Kidney epithelial cell (primary cell): ENCODE data around the gene ANGPTL1. TPM values are rescaled to one million over a fixed set of nuclear protein-coding genes. Genes with fewer than 3 reads are reported as not detected.

Experiments
- DNase-seq: peaks from one replicate; pipeline ENCODE4 v3.0.0-alpha.2; 2010; ENCODE audit warnings: low read depth
- H3K27me3 ChIP-seq: 2 replicates; pipeline ENCODE4 v1.6.0; 2011; ENCODE audit warnings: low read length; ENCODE audit not compliant: control insufficient read depth, insufficient read depth
- H3K36me3 ChIP-seq: 2 replicates; pipeline ENCODE4 v1.5.1; 2011; ENCODE audit warnings: low read length; ENCODE audit not compliant: control insufficient read depth, insufficient read depth
- H3K4me3 ChIP-seq: 2 replicates; pipeline ENCODE4 v1.5.1; 2011; ENCODE audit warnings: low read depth, mild to moderate bottlenecking, control low read depth, low read length
- total RNA-seq: library from RNA; depleted of rRNA; stranded (reverse); fragments of >200 nt; gene quantifications from 2 replicates; pipeline ENCODE4 v1.2.3, GENCODE V29; 2015
- TF ChIP-seq, protein P1 (sequence below): IDR thresholded peaks from 2 replicates; pipeline ENCODE4 v1.5.1; 2011; ENCODE audit warnings: mild to moderate bottlenecking, moderate library complexity, low read length, control low read depth, inconsistent platforms; ENCODE audit not compliant: insufficient read depth, poor library complexity, severe bottlenecking

The ANGPTL1 gene
- total RNA-seq, 1 donor from 2014 or later, result not detected

DNA sequence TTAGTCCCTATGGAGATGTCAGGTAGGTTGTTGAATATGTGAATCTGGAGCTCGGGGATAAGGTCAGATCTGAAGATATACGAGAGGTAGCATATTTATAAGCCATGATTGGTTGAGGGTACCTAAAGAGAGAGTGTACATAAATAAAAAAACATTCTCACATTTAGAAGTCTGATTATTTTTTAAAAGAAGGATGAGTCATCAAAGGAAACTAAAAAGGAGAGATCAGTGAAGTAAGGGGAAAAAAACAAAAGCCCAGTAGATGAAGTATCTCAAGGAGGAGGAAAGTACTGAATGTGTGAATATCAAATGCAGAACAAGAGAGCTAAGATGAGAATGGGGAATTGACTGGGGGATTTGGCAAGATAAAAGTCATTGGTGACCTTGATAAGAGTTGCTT is 15.7 kb upstream of the ANGPTL1 start:
- DNase-seq, result no peak
- TF ChIP-seq, protein P1, sequence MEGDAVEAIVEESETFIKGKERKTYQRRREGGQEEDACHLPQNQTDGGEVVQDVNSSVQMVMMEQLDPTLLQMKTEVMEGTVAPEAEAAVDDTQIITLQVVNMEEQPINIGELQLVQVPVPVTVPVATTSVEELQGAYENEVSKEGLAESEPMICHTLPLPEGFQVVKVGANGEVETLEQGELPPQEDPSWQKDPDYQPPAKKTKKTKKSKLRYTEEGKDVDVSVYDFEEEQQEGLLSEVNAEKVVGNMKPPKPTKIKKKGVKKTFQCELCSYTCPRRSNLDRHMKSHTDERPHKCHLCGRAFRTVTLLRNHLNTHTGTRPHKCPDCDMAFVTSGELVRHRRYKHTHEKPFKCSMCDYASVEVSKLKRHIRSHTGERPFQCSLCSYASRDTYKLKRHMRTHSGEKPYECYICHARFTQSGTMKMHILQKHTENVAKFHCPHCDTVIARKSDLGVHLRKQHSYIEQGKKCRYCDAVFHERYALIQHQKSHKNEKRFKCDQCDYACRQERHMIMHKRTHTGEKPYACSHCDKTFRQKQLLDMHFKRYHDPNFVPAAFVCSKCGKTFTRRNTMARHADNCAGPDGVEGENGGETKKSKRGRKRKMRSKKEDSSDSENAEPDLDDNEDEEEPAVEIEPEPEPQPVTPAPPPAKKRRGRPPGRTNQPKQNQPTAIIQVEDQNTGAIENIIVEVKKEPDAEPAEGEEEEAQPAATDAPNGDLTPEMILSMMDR, result no peak
- H3K4me3 ChIP-seq, result no peak overlapping the region
- no peaks in the 10 kb centered on the region for H3K36me3 ChIP-seq
- H3K27me3 ChIP-seq, result no peaks in the 10 kb centered on the region

DNA sequence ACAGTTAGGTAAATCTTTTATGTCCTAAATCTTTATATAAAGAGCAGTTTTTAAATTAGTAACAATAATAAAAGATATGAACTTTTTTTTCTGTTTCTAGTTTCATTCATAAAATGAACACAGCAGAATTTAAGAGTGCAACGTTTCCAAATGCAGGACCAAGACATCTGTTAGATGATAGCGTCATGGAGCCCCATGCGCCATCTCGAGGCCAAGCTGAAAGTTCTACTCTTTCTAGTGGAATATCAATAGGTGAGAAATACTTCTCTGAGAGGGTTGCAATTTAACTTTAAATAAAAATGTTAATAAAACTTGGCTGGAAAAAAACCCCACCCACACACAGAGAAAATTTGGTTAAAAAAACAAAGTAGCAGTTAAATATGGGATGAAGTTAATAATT is 15.0 kb upstream of the ANGPTL1 start:
- DNase-seq, result no peak
- H3K4me3 ChIP-seq, result no peak overlapping the region
- H3K36me3 ChIP-seq, result no peaks in the 10 kb centered on the region
- no peaks in the 10 kb centered on the region for H3K27me3 ChIP-seq
- TF ChIP-seq, protein P1, result no peak

DNA sequence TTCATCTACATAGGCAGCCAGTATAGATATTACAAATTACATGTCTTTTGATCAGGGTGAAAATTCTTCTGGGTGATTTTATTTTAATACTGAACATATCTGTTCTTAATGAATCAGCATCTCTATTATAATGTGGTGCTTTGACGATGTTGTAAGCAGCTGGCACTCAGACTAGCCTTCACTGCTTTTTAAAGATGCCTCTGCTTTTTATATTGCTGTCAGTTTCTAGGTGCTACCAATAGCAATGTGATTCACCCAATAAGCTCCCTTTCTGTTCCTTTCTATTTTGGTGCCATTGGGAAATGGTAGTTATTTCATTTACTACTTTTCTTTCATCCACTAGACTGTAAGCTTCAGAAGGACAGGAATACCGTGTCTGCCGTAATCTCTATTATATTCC is 11.1 kb upstream of the ANGPTL1 start:
- Histone ChIP-seq H3K27me3 (no peaks in the 10 kb centered on the region), H3K36me3 (no peaks in the 10 kb centered on the region), H3K4me3 (no peak overlapping the region)
- TF ChIP-seq, protein P1, result no peak
- DNase-seq, result no peak

DNA sequence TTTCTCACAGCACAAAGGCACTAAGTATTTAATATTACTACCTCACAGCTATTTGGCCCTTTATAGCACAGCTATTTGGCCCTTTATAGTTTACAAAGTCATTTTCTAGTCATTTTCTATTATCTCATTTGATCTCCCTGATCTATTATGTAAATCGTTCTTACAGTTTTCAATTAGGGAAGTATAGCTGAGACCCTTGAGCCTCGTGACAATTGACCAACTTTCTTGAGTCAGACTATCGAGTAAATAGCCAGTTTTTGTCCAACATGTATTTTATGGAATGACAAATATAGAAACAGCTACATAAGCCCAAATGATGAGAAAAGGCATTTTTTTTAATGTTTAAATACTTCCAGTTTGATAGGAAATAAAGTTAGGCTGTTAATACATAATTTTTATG is 7.0 kb upstream of the ANGPTL1 start:
- DNase-seq, result no peak
- no peaks in the 10 kb centered on the region for H3K27me3 ChIP-seq
- no peaks in the 10 kb centered on the region for H3K36me3 ChIP-seq
- H3K4me3 ChIP-seq, result no peak overlapping the region
- TF ChIP-seq, protein P1, result no peak

DNA sequence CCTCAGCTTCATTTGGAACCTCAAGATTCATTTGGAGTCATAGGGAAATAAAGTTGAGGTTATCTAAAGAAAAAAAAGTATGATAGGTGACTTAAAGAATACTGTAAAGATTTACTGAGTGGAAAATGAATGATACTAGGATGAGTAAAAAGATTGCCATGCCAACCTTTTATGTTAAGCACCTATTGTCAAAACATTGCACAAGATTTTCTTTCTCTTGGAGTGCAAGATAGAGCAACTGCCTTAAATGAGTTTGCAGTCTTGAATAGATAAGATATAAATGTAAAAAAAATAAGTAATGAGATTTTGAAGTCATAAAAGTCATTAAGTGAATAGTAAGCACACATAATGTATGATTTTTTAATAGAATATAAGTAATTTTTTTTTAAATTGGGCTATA is 5.1 kb upstream of the ANGPTL1 start:
- TF ChIP-seq, protein P1, result no peak
- DNase-seq, result no peak
- Histone ChIP-seq H3K4me3 (no peak overlapping the region), H3K27me3 (no peaks in the 10 kb centered on the region), H3K36me3 (no peaks in the 10 kb centered on the region)

DNA sequence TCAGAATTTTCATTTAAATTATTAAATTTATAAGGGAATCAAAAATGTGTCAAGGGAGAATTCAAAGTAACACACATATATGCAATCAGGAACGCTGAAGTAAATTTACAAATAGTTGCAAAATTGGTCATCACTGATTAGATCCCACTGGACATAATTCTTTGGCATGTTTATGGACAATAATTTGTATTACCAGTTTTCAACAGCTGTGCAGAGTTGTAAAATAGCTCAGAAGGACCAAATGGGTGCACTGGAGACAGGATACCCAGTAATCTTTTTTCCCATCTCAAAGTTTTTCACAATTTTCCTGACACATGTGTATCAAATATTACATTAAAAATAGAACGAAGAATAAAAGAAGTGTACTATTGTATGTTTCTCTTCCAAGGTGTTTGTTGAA is 4.1 kb upstream of the ANGPTL1 start:
- no peak for DNase-seq
- Histone ChIP-seq H3K27me3 (no peaks in the 10 kb centered on the region), H3K36me3 (no peaks in the 10 kb centered on the region), H3K4me3 (no peak overlapping the region)
- TF ChIP-seq, protein P1, result no peak
